Measurements from ENCODE around the gene SPATA31E1. TPM values are rescaled to one million over a fixed set of nuclear protein-coding genes. Genes with fewer than 3 reads are reported as not detected.

Gene SPATA31E1
- total and polyA plus RNA-seq, 2 donors, result 0.04 TPM; not detected in 1

DNA sequence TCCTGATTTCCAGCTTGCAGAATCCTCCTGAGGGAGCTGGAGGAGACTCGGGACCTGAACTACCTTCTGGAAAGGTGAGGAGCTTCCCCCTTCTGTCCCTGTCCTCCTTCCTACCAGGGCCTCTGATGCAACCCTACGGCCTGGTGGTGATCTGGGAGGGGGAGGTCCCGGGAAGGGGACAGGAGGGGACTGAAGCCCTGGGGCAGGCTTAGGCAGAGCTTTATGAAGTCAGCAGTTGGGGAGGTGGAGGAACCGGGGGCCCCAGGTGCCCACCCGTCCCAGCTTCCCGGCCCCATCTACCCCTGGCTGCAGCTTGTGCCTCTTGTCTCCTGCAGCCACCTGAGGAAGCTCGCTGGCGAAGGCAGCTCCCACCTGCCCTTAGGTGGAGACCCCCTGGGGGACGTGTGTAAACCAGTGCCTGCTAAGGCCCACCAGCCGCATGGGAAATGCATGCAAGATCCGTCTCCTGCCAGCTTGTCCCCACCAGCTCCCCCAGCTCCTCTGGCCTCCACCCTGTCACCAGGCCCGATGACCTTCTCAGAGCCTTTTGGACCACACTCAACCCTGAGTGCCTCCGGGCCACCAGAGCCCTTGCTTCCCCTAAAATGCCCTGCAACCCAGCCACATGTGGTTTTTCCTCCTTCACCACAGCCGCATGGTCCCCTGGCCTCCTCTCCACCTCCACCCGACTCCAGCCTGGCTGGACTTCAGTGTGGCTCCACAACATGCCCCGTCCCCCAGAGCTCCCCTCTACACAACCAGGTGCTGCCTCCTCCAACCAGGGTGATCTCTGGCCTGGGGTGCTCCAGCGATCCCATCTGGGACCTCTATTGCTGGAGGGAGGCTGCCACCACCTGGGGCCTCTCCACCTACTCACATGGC lies 2.1 kb downstream of the SPATA31E1 start:
- DNase-seq (ENCODE audit: extremely low spot score), result no peak
- WGBS, result 94% methylated on average over 17 of the region's 17 CpGs
- H3K27ac ChIP-seq (ENCODE audit: low read depth), result no peak overlapping the region
- H3K4me3 ChIP-seq (ENCODE audit: low read depth, low read length), result no peak overlapping the region
- no peaks in the 10 kb centered on the region for H3K36me3 ChIP-seq (ENCODE audit: insufficient read depth)
- no peaks in the 10 kb centered on the region for H3K4me1 ChIP-seq (ENCODE audit: insufficient read depth)

DNA sequence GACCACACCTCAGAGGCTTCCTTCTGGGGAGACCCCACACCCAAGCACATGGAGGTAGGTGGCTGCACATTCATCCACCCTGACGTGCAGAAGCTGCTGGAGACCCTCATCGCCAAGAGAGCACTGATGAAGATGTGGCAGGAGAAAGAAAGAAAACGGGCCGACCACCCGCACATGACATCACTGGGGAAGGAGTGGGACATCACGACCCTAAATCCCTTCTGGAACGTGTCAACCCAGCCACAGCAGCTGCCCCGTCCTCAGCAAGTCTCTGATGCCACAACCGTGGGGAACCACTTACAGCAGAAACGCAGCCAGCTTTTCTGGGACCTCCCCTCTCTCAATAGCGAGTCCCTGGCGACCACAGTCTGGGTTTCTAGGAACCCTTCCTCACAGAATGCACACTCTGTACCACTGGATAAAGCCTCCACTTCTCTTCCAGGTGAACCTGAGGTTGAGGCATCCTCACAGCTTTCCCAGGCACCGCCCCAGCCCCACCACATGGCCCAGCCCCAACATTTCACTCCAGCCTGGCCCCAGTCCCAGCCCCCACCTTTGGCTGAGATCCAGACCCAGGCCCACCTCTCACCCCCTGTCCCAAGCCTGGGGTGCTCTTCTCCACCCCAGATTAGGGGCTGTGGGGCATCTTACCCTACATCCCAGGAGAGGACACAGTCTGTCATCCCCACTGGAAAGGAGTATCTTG lies 3.0 kb downstream of the SPATA31E1 start:
- Histone ChIP-seq H3K4me1 (ENCODE audit: insufficient read depth) (no peaks in the 10 kb centered on the region), H3K27ac (ENCODE audit: low read depth) (no peak overlapping the region), H3K36me3 (ENCODE audit: insufficient read depth) (no peaks in the 10 kb centered on the region), H3K4me3 (ENCODE audit: low read depth, low read length) (no peak overlapping the region)
- DNase-seq (ENCODE audit: extremely low spot score), result no peak
- 90% methylated on average over 13 of the region's 13 CpGs for WGBS

DNA sequence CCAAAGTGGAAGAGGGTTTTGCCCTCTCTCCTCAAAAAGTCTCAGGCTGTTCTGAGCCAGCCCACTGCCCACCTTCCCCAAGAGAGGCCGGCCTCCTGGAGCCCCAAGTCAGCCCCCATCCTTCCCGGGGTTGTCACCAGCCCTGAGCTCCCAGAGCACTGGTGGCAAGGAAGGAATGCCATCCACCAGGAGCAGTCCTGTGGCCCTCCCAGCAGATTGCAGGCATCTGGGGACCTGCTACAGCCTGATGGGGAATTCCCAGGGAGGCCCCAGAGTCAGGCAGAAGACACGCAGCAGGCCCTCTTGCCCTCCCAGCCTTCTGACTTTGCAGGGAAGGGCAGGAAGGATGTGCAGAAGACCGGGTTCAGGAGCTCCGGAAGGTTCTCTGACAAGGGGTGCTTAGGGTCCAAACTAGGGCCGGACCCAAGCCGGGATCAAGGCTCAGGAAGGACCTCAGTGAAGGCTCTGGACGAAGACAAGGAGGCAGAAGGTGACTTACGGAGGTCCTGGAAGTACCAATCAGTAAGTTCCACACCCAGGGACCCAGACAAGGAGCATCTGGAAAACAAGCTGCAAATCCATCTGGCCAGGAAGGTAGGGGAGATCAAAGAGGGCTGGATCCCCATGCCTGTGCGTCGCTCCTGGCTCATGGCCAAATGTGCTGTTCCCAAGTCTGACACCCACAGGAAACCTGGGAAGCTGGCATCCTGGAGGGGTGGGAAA lies 3.7 kb downstream of the SPATA31E1 start:
- no peak for DNase-seq (ENCODE audit: extremely low spot score)

DNA sequence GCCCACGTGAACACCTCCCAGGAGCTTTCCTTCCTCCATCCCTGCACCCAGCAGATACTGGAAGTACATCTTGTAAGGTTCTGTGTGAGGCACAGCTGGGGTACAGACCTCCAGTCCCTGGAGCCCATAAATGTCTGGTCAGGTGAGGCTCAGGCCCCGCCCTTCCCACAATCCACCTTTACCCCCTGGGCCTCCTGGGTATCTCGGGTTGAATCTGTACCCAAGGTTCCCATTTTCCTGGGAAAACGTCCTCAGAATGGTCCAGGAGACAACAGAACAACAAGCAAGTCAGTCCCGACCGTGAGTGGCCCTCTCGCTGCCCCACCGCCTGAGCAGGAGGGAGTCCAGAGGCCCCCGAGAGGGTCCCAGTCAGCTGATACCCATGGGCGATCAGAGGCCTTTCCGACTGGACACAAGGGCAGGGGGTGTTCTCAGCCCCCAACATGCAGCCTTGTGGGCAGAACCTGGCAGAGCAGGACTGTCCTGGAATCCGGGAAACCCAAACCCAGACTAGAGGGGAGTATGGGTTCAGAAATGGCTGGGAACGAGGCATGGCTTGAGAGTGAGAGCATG lies 4.3 kb downstream of the SPATA31E1 start:
- no peaks in the 10 kb centered on the region for H3K36me3 ChIP-seq (ENCODE audit: insufficient read depth)
- no peak overlapping the region for H3K4me3 ChIP-seq (ENCODE audit: low read depth, low read length)
- no peaks in the 10 kb centered on the region for H3K4me1 ChIP-seq (ENCODE audit: insufficient read depth)
- DNase-seq (ENCODE audit: extremely low spot score), result no peak
- 90% methylated on average over 13 of the region's 13 CpGs for WGBS
- H3K27ac ChIP-seq (ENCODE audit: low read depth), result no peak overlapping the region

More for the DNA sequence above, 3.7 kb downstream of the SPATA31E1 start:
- Histone ChIP-seq H3K4me3 (ENCODE audit: low read depth, low read length) (no peak overlapping the region), H3K27ac (ENCODE audit: low read depth) (no peak overlapping the region), H3K36me3 (ENCODE audit: insufficient read depth) (no peaks in the 10 kb centered on the region), H3K4me1 (ENCODE audit: insufficient read depth) (no peaks in the 10 kb centered on the region)
- 80% methylated on average over 11 of the region's 11 CpGs for WGBS

DNA sequence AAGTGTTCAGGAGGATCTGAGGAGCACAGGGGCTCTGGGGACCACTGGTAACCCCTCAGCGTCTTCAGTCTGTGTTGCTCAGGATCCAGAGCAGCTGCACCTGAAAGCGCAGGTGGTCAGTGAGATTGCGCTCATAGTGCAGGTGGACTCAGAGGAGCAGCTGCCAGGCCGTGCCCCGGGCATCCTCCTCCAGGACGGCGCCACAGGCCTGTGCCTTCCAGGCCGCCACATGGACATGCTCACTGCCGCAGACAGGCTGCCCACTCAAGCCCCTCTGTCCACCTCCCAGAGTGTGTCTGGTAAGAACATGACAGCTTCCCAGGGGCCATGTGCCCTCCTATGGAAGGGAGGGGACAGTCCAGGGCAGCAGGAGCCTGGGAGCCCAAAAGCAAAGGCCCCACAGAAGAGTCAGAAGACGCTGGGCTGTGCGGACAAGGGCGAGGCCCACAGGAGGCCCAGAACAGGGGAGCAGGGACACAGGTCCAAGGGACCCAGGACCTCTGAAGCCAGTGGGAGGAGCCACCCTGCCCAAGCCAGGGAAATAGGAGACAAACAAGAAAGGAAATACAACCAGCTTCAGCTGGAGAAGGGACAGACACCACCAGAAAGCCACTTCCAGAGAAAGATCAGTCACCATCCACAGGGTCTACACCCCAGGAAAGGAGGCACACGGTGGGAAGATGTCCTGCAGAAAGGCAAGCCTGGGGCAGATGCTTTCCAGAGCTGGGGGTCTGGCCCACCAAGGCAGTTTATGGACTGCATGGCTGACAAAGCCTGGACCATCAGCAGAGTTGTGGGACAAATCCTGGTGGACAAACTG lies 5.2 kb downstream of the SPATA31E1 start:
- no peak for DNase-seq (ENCODE audit: extremely low spot score)
- Histone ChIP-seq H3K4me1 (ENCODE audit: insufficient read depth) (no peaks in the 10 kb centered on the region), H3K27ac (ENCODE audit: low read depth) (no peak overlapping the region), H3K4me3 (ENCODE audit: low read depth, low read length) (no peak overlapping the region), H3K36me3 (ENCODE audit: insufficient read depth) (no peaks in the 10 kb centered on the region)
- WGBS, result 93% methylated on average over 13 of the region's 13 CpGs

DNA sequence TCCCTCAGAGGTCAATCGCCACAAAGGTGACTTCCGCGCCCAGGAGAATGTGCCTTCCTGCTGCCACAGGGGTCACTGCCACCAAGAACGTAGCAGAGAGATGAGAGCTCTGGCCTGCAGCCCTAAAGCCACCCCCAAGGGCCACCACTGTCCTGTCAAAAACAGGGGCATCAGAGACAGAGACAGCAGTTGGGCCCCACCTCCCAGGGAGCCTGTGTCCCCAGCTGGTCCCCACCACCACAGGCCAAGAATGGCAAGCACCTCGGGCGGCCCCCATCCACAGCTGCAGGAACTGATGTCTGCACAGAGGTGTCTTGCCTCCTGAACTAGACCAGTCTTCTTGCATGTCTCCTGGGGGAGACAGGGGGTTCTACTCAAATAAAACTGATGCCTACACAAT lies 5.8 kb downstream of the SPATA31E1 start:
- no peaks in the 10 kb centered on the region for H3K4me1 ChIP-seq (ENCODE audit: insufficient read depth)
- H3K4me3 ChIP-seq (ENCODE audit: low read depth, low read length), result no peak overlapping the region
- H3K27ac ChIP-seq (ENCODE audit: low read depth), result no peak overlapping the region
- no peak for DNase-seq (ENCODE audit: extremely low spot score)
- no peaks in the 10 kb centered on the region for H3K36me3 ChIP-seq (ENCODE audit: insufficient read depth)
- 77% methylated on average over 6 of the region's 6 CpGs for WGBS

DNA sequence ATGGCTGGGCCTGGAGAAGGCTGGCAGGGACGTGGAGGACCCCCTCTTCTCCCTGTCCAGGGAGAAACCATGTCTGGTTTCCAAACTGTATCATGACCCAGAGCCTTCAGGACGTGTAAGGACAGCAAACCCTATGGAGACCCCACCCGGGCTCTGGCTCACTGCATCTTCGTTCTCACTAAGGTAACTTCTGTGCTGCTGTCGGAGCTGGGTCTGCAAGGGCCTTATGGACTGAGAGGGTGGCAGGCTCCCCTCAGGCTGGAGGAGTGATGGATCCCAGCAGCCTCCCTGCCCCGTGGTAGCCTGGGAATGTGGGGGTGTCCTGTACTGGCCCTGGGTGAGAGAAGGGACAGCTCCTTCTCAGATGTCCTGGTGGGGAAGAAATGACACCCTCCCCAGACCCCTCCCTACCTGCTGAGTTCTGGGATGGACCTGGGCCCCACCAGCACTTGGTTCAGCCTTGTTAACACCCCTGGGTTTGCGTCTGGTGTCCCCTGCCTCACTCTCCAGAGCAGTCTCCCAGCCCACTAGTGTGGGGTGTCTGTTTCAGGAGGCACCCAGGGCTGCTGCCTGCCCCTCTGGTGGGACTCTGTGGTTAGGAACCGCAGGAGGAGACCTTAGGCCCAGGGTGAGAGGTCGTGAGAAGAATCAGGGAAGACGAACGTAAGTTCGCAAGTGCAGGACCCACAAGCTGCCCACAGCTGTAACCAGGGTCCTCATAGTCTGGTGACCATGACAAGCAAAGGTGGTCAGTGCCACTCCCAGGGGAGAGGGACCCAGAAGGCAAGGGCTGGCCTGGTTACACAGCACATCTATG lies 6.6 kb downstream of the SPATA31E1 start:
- no peak for DNase-seq (ENCODE audit: extremely low spot score)
- H3K36me3 ChIP-seq (ENCODE audit: insufficient read depth), result no peaks in the 10 kb centered on the region
- WGBS, result 93% methylated on average over 12 of the region's 12 CpGs
- H3K4me1 ChIP-seq (ENCODE audit: insufficient read depth), result no peaks in the 10 kb centered on the region
- no peak overlapping the region for H3K27ac ChIP-seq (ENCODE audit: low read depth)
- H3K4me3 ChIP-seq (ENCODE audit: low read depth, low read length), result no peak overlapping the region

DNA sequence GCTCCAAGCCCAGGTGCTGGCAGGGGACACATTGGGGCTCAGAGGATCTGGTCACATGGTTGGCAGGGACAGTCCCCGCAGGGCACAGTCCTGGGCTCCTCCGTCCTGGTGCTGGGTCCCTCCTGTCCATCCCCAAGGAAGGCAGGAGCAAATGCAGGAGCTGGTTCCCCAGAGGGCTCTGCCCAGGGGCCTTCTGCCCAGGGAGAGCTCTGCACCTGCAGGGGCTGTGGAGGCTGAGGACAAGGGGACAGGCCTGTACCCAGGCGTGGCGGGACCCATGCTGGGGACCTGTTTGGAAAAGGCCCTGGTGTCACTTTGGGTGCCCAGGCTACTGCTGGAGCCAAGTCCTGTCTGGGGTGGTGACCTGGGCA lies 7.2 kb downstream of the SPATA31E1 start:
- Histone ChIP-seq H3K4me1 (ENCODE audit: insufficient read depth) (no peaks in the 10 kb centered on the region), H3K27ac (ENCODE audit: low read depth) (no peak overlapping the region), H3K36me3 (ENCODE audit: insufficient read depth) (no peaks in the 10 kb centered on the region), H3K4me3 (ENCODE audit: low read depth, low read length) (no peak overlapping the region)
- no peak for DNase-seq (ENCODE audit: extremely low spot score)
- 97% methylated on average over 4 of the region's 4 CpGs for WGBS

DNA sequence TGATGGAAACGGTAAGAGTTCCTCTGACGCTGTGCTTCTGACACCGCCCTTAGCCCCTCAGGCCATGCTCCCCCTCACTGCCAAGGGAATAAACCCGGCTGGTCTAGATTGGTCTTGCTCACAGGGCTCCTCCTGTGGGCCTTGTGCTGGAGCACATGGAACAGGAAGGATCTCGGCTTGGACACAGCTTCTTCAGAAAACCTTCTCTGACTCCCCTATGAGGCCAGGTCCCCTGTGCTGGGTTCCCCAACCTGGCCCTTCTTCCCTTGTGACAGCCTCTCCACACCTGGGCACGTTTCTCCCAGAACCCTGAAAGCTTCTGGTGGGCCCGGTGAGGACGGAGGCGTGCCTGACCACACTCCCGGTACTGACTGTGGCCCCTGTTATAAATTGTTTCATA lies 8.2 kb downstream of the SPATA31E1 start:
- no peak overlapping the region for H3K27ac ChIP-seq (ENCODE audit: low read depth)
- no peak overlapping the region for H3K4me3 ChIP-seq (ENCODE audit: low read depth, low read length)
- no peak for DNase-seq (ENCODE audit: extremely low spot score)
- 89% methylated on average over 10 of the region's 10 CpGs for WGBS
- no peaks in the 10 kb centered on the region for H3K36me3 ChIP-seq (ENCODE audit: insufficient read depth)
- no peaks in the 10 kb centered on the region for H3K4me1 ChIP-seq (ENCODE audit: insufficient read depth)

DNA sequence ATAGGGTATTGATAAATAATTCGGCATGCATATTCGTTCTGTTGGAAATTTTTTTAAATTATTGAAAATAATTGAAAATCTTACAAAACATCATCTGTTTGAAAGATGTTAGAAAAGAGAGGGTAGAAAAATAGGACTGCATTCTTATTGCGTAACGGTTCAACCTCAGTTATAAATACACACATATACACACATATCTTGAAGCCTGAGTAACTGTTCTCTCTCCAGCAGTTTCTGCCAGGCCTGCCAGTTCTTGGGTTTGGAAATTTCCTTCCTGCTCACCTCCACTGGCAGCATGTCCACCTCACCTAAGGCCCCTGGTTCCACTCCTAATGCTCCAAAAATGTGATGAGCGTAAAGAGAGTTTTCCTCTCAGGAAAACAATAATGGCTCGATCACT lies 9.1 kb downstream of the SPATA31E1 start:
- Histone ChIP-seq H3K36me3 (ENCODE audit: insufficient read depth) (no peaks in the 10 kb centered on the region), H3K4me3 (ENCODE audit: low read depth, low read length) (no peak overlapping the region), H3K27ac (ENCODE audit: low read depth) (no peak overlapping the region), H3K4me1 (ENCODE audit: insufficient read depth) (no peaks in the 10 kb centered on the region)
- DNase-seq (ENCODE audit: extremely low spot score), result no peak
- 95% methylated on average over 6 of the region's 6 CpGs for WGBS

DNA sequence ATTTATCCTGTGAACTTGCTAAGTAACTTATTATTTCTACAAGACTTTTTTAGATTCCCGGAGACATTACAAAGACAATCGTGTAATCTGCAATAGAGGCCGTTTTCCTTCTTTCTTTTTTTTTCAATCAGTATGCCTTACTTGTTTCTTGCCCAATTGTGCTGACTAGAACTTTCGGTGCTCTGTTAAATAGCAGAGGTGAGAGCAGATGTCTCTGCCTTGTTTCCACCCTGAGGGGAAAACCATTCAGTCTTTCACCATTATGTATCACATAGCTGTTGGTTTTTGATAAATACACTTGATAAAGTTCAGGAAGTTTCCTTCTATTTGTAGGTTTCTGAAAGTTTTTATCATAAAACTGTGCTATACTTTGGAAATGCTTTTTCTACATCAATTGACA lies 10.3 kb downstream of the SPATA31E1 start:
- 89% methylated on average over 4 of the region's 4 CpGs for WGBS
- no peak overlapping the region for H3K4me3 ChIP-seq (ENCODE audit: low read depth, low read length)
- no peak overlapping the region for H3K27ac ChIP-seq (ENCODE audit: low read depth)
- H3K36me3 ChIP-seq (ENCODE audit: insufficient read depth), result no peaks in the 10 kb centered on the region
- no peaks in the 10 kb centered on the region for H3K4me1 ChIP-seq (ENCODE audit: insufficient read depth)
- DNase-seq (ENCODE audit: extremely low spot score), result no peak

DNA sequence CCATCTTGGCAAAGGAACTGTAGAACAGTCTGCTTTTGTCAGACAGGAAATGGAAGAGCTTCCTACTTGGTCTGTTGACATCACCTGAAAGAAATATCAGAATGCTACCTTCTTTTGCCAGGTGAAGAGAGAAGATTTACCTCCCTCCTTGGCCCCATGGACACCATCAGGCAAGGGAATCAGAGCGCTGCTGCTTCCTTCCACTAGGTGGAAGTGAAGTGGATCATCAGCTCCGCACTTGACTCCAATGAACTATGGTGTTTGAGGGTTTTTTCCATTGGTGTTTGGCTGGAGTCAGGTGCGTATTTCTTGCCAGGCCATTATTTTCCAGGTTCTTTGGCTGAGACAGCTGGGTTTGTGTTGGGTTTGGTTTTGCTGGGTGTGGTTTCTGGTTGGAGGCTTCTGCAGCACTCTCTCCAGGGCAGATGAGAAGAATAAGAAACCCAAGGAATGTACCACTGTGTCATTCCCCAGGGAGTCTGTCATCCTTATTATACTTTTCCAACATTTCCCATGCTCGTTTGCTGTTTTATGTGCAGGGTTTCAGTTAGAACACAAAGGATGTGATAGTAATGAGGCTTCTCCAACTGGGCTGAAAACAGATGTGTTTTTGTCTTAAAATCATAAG lies 12.4 kb downstream of the SPATA31E1 start:
- H3K4me1 ChIP-seq (ENCODE audit: insufficient read depth), result no peaks in the 10 kb centered on the region
- 81% methylated on average over 4 of the region's 4 CpGs for WGBS
- H3K4me3 ChIP-seq (ENCODE audit: low read depth, low read length), result no peak overlapping the region
- H3K36me3 ChIP-seq (ENCODE audit: insufficient read depth), result no peaks in the 10 kb centered on the region
- no peak overlapping the region for H3K27ac ChIP-seq (ENCODE audit: low read depth)
- DNase-seq (ENCODE audit: extremely low spot score), result no peak
